GM23338 (cell line): ENCODE data around the gene ATXN7L1. TPM values are rescaled to one million over a fixed set of nuclear protein-coding genes. Genes with fewer than 3 reads are reported as not detected.

ENCODE experiments used
- ATAC-seq: fragments of 200-7000 bp; cut with Tn5 transposase; 3 replicates; pipeline ENCODE4 v1.9.1; 2020
- DNase-seq: peaks from one replicate; pipeline ENCODE4 v3.0.0-alpha.2; 2015; ENCODE audit warnings: low spot score
- H2AFZ ChIP-seq: fragments of 200-600 bp; sonication (generic); 2 replicates; pipeline ENCODE4 v1.8.0; 2016; ENCODE audit warnings: antibody characterized with exemption, mild to moderate bottlenecking, moderate library complexity
- H3F3A ChIP-seq: fragments of 200-600 bp; sonication (generic); replicated peaks from 2 replicates; pipeline ENCODE4 v1.8.0; 2017; ENCODE audit warnings: antibody characterized with exemption, mixed run types, low read depth
- H3K27ac ChIP-seq: fragments of 200-600 bp; sonication (generic); 2 replicates; pipeline ENCODE4 v1.6.1; 2016; ENCODE audit warnings: low read depth
- H3K27me3 ChIP-seq: fragments of 200-600 bp; sonication (generic); 2 replicates; pipeline ENCODE4 v1.8.0; 2016; ENCODE audit warnings: mild to moderate bottlenecking, mixed run types, moderate library complexity; ENCODE audit not compliant: insufficient read depth
- H3K36me3 ChIP-seq: fragments of 200-600 bp; sonication (generic); 2 replicates; pipeline ENCODE4 v1.8.0; 2016; ENCODE audit warnings: mild to moderate bottlenecking; ENCODE audit not compliant: insufficient read depth
- H3K4me1 ChIP-seq: fragments of 200-600 bp; sonication (generic); 2 replicates; pipeline ENCODE4 v1.8.0; 2016; ENCODE audit warnings: mild to moderate bottlenecking, moderate library complexity; ENCODE audit not compliant: insufficient read depth
- H3K4me2 ChIP-seq: fragments of 200-600 bp; sonication (generic); 2 replicates; pipeline ENCODE4 v1.7.1; 2017; ENCODE audit warnings: mixed run types
- H3K4me3 ChIP-seq: fragments of 200-600 bp; sonication (generic); 2 replicates; pipeline ENCODE4 v1.6.1; 2016; ENCODE audit warnings: mixed run types
- H3K79me2 ChIP-seq: fragments of 200-600 bp; sonication (generic); replicated peaks from 2 replicates; pipeline ENCODE4 v1.8.0; 2017; ENCODE audit warnings: mild to moderate bottlenecking; ENCODE audit not compliant: insufficient read depth
- H3K9me2 ChIP-seq: fragments of 200-600 bp; sonication (generic); 2 replicates; pipeline ENCODE4 v1.8.0; 2017; ENCODE audit not compliant: insufficient read depth
- H4K20me1 ChIP-seq: fragments of 200-600 bp; sonication (generic); replicated peaks from 2 replicates; pipeline ENCODE4 v1.8.0; 2017; ENCODE audit warnings: mild to moderate bottlenecking; ENCODE audit not compliant: insufficient read depth
- H3K27ac Mint-ChIP-seq: 2 replicates; pipeline ENCODE4 v1.8.0; 2020; ENCODE audit warnings: inconsistent platforms, mild to moderate bottlenecking, moderate library complexity, mixed read lengths
- H3K27me3 Mint-ChIP-seq: 3 replicates; pipeline ENCODE4 v1.8.0; 2022; ENCODE audit warnings: low read depth, mild to moderate bottlenecking, moderate library complexity, mixed read lengths, inconsistent platforms; ENCODE audit not compliant: insufficient read depth, poor library complexity
- H3K36me3 Mint-ChIP-seq: 3 replicates; pipeline ENCODE4 v1.8.0; 2021; ENCODE audit warnings: low read depth, mild to moderate bottlenecking, inconsistent platforms, moderate library complexity, mixed read lengths
- H3K4me1 Mint-ChIP-seq: 3 replicates; pipeline ENCODE4 v1.8.0; 2020; ENCODE audit warnings: mild to moderate bottlenecking, inconsistent platforms, mixed read lengths
- H3K4me3 Mint-ChIP-seq: 3 replicates; pipeline ENCODE4 v1.8.0; 2021; ENCODE audit warnings: moderate library complexity, mild to moderate bottlenecking, inconsistent platforms, mixed read lengths
- H3K9me3 Mint-ChIP-seq: 3 replicates; pipeline ENCODE4 v1.8.0; 2020; ENCODE audit warnings: moderate library complexity, mild to moderate bottlenecking, inconsistent platforms, mixed read lengths
- EZH2 ChIP-seq: fragments of 200-600 bp; sonication (generic); IDR thresholded peaks from one replicate; pipeline ENCODE4 v1.8.0; 2017; ENCODE audit warnings: antibody characterized with exemption, mild to moderate bottlenecking, low read depth; ENCODE audit not compliant: unreplicated experiment
- EZH2phosphoT487 ChIP-seq: fragments of 200-600 bp; sonication (generic); IDR thresholded peaks from one replicate; pipeline ENCODE4 v1.8.1; 2018; ENCODE audit warnings: antibody characterized with exemption; ENCODE audit not compliant: unreplicated experiment
- POLR2AphosphoS5 ChIP-seq: IDR thresholded peaks from 2 replicates; pipeline ENCODE4 v1.6.1; 2016; ENCODE audit warnings: antibody characterized with exemption, low read depth
- STAT1 ChIP-seq: IDR thresholded peaks from one replicate; pipeline ENCODE4 v1.6.1; 2016; ENCODE audit warnings: antibody characterized with exemption; ENCODE audit not compliant: unreplicated experiment
- ZNF114 ChIP-seq: fragments of 250-450 bp; sonication (Bioruptor Pico); IDR thresholded peaks from 2 replicates; pipeline ENCODE4 v1.5.0; 2020; ENCODE audit warnings: mild to moderate bottlenecking, moderate library complexity
- ZNF331 ChIP-seq: fragments of 250-450 bp; sonication (Bioruptor Pico); IDR thresholded peaks from 2 replicates; pipeline ENCODE4 v1.5.0; 2020; ENCODE audit warnings: low read depth, mild to moderate bottlenecking, moderate library complexity
- polyA plus RNA-seq: library from polyadenylated mRNA; unstranded; fragments of >200 nt; fragmentation: Nextera tagmentation; extraction: Ambion mirVana; gene quantifications from 2 replicates; pipeline ENCODE4 v1.2.1, GENCODE V29; 2016
- total RNA-seq: library from RNA; depleted of rRNA; stranded (reverse); fragments of >200 nt; shearing (Covaris generic); gene quantifications from 2 replicates; pipeline ENCODE4 v1.2.3, GENCODE V29; 2014
- TF ChIP-seq, protein P1 (sequence below), 2 experiments: fragments of 200-600 bp in 1 of 2; sonication (generic) in 1 of 2; conservative IDR thresholded peaks; 2 replicates each; pipeline versions ENCODE4 v1.5.1 to v1.6.1; 2016 to 2017; ENCODE audit warnings: antibody characterized with exemption in 2 of 2, low read depth in 2 of 2, mild to moderate bottlenecking in 2 of 2, moderate library complexity in 1 of 2
- TF ChIP-seq, protein P2 (sequence below): fragments of 250-450 bp; sonication (Bioruptor Pico); IDR thresholded peaks from 2 replicates; pipeline ENCODE4 v1.5.0; 2020; ENCODE audit warnings: mild to moderate bottlenecking, moderate library complexity
- TF ChIP-seq, protein P3 (sequence below): IDR thresholded peaks from 2 replicates; pipeline ENCODE4 v1.6.1; 2016; ENCODE audit warnings: antibody characterized with exemption

ATXN7L1 gene
- total and polyA plus RNA-seq, 2 experiments from 2014 or later: 22.8 to 29.8 TPM

- Mint-ChIP-seq H3K27me3 (peaks cover 11% of the 10 kb centered on the region), H3K4me1 (peaks cover 24% of the 10 kb centered on the region), H3K36me3 (peaks cover 11% of the 10 kb centered on the region), H3K4me3 (peak overlapping the region; percentile 82; the same call in 1 of the 3 replicates), H3K9me3 (peaks cover 17% of the 10 kb centered on the region), H3K27ac (no peak overlapping the region; the same call in 1 of the 2 replicates)
- H3K4me3 ChIP-seq: peak overlapping the region; percentile 57
- no peaks in the 10 kb centered on the region for H3K27me3 ChIP-seq
- peaks cover 2% of the 10 kb centered on the region; the same call in 1 of the 2 replicates for H3K9me2 ChIP-seq
- no peaks in the 10 kb centered on the region for H3K79me2 ChIP-seq
- ATAC-seq: no peak; the same call in 2 of the 3 replicates
- no peaks in the 10 kb centered on the region; the same call in 1 of the 2 replicates for H3K4me1 ChIP-seq
- DNase-seq: peak; percentile 48
- H3K27ac ChIP-seq: peak overlapping the region; percentile 48; the same call in 1 of the 2 replicates
- peak overlapping the region; percentile 75; the same call in 1 of the 2 replicates for H3K4me2 ChIP-seq
- H4K20me1 ChIP-seq: no peaks in the 10 kb centered on the region; the same call in 1 of the 2 replicates
- TF ChIP-seq EZH2phosphoT487: no peak
- TF ChIP-seq, protein P1, sequence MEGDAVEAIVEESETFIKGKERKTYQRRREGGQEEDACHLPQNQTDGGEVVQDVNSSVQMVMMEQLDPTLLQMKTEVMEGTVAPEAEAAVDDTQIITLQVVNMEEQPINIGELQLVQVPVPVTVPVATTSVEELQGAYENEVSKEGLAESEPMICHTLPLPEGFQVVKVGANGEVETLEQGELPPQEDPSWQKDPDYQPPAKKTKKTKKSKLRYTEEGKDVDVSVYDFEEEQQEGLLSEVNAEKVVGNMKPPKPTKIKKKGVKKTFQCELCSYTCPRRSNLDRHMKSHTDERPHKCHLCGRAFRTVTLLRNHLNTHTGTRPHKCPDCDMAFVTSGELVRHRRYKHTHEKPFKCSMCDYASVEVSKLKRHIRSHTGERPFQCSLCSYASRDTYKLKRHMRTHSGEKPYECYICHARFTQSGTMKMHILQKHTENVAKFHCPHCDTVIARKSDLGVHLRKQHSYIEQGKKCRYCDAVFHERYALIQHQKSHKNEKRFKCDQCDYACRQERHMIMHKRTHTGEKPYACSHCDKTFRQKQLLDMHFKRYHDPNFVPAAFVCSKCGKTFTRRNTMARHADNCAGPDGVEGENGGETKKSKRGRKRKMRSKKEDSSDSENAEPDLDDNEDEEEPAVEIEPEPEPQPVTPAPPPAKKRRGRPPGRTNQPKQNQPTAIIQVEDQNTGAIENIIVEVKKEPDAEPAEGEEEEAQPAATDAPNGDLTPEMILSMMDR (conservative IDR thresholded peaks at IDR 0.05; ENCODE audit: low read depth in 2 of 2): peak; percentile 54 to 60
- H3F3A ChIP-seq: no peaks in the 10 kb centered on the region
- H3K36me3 ChIP-seq: no peaks in the 10 kb centered on the region
- H2AFZ ChIP-seq: no peak overlapping the region
These were observed 296.2 kb downstream of the ATXN7L1 start for GRCh38 chr7:105580022-105580740.

GRCh38 chr7:105578496-105578895 is 297.9 kb downstream of the ATXN7L1 start:
- Histone ChIP-seq H3K79me2 (no peaks in the 10 kb centered on the region), H3K27ac (no peak overlapping the region), H3K9me2 (no peaks in the 10 kb centered on the region), H2AFZ (no peak overlapping the region), H3K4me1 (no peaks in the 10 kb centered on the region; the same call in 1 of the 2 replicates), H3F3A (no peaks in the 10 kb centered on the region), H3K4me2 (no peak overlapping the region), H4K20me1 (no peaks in the 10 kb centered on the region; the same call in 1 of the 2 replicates), H3K36me3 (no peaks in the 10 kb centered on the region), H3K27me3 (no peaks in the 10 kb centered on the region), H3K4me3 (no peak overlapping the region)
- H3K4me1 Mint-ChIP-seq: peaks cover 24% of the 10 kb centered on the region
- H3K27ac Mint-ChIP-seq: no peak overlapping the region
- ATAC-seq (no peak), DNase-seq (no peak)
- peaks cover 11% of the 10 kb centered on the region for H3K27me3 Mint-ChIP-seq
- H3K36me3 Mint-ChIP-seq: peaks cover 3% of the 10 kb centered on the region; the same call in 2 of the 3 replicates
- H3K4me3 Mint-ChIP-seq: no peak overlapping the region
- peaks cover 6% of the 10 kb centered on the region; the same call in 2 of the 3 replicates for H3K9me3 Mint-ChIP-seq
- TF ChIP-seq ZNF114 (CRISPR knock-in tag): no peak
- TF ChIP-seq EZH2: no peak
- TF ChIP-seq STAT1: no peak
- TF ChIP-seq ZNF331 (CRISPR knock-in tag): no peak
- TF ChIP-seq, protein P2, sequence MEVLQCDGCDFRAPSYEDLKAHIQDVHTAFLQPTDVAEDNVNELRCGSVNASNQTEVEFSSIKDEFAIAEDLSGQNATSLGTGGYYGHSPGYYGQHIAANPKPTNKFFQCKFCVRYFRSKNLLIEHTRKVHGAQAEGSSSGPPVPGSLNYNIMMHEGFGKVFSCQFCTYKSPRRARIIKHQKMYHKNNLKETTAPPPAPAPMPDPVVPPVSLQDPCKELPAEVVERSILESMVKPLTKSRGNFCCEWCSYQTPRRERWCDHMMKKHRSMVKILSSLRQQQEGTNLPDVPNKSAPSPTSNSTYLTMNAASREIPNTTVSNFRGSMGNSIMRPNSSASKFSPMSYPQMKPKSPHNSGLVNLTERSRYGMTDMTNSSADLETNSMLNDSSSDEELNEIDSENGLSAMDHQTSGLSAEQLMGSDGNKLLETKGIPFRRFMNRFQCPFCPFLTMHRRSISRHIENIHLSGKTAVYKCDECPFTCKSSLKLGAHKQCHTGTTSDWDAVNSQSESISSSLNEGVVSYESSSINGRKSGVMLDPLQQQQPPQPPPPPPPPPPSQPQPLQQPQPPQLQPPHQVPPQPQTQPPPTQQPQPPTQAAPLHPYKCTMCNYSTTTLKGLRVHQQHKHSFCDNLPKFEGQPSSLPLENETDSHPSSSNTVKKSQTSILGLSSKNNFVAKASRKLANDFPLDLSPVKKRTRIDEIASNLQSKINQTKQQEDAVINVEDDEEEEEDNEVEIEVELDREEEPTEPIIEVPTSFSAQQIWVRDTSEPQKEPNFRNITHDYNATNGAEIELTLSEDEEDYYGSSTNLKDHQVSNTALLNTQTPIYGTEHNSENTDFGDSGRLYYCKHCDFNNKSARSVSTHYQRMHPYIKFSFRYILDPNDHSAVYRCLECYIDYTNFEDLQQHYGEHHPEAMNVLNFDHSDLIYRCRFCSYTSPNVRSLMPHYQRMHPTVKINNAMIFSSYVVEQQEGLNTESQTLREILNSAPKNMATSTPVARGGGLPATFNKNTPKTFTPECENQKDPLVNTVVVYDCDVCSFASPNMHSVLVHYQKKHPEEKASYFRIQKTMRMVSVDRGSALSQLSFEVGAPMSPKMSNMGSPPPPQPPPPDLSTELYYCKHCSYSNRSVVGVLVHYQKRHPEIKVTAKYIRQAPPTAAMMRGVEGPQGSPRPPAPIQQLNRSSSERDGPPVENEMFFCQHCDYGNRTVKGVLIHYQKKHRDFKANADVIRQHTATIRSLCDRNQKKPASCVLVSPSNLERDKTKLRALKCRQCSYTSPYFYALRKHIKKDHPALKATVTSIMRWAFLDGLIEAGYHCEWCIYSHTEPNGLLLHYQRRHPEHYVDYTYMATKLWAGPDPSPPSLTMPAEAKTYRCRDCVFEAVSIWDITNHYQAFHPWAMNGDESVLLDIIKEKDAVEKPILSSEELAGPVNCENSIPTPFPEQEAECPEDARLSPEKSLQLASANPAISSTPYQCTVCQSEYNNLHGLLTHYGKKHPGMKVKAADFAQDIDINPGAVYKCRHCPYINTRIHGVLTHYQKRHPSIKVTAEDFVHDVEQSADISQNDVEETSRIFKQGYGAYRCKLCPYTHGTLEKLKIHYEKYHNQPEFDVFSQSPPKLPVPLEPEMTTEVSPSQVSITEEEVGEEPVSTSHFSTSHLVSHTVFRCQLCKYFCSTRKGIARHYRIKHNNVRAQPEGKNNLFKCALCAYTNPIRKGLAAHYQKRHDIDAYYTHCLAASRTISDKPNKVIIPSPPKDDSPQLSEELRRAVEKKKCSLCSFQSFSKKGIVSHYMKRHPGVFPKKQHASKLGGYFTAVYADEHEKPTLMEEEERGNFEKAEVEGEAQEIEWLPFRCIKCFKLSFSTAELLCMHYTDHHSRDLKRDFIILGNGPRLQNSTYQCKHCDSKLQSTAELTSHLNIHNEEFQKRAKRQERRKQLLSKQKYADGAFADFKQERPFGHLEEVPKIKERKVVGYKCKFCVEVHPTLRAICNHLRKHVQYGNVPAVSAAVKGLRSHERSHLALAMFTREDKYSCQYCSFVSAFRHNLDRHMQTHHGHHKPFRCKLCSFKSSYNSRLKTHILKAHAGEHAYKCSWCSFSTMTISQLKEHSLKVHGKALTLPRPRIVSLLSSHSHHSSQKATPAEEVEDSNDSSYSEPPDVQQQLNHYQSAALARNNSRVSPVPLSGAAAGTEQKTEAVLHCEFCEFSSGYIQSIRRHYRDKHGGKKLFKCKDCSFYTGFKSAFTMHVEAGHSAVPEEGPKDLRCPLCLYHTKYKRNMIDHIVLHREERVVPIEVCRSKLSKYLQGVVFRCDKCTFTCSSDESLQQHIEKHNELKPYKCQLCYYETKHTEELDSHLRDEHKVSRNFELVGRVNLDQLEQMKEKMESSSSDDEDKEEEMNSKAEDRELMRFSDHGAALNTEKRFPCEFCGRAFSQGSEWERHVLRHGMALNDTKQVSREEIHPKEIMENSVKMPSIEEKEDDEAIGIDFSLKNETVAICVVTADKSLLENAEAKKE: no peak
- TF ChIP-seq, protein P1 (conservative IDR thresholded peaks at IDR 0.05; ENCODE audit: low read depth in 2 of 2): no peak
- TF ChIP-seq, protein P3, sequence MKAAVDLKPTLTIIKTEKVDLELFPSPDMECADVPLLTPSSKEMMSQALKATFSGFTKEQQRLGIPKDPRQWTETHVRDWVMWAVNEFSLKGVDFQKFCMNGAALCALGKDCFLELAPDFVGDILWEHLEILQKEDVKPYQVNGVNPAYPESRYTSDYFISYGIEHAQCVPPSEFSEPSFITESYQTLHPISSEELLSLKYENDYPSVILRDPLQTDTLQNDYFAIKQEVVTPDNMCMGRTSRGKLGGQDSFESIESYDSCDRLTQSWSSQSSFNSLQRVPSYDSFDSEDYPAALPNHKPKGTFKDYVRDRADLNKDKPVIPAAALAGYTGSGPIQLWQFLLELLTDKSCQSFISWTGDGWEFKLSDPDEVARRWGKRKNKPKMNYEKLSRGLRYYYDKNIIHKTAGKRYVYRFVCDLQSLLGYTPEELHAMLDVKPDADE: no peak
- TF ChIP-seq POLR2AphosphoS5: no peak
